HCT116 (cell line): ENCODE data around the gene FAN1. TPM values are rescaled to one million over a fixed set of nuclear protein-coding genes. Genes with fewer than 3 reads are reported as not detected.

Source experiments
- ATAC-seq: fragments of 200-7000 bp; cut with Tn5 transposase; 2 replicates; pipeline ENCODE4 v1.9.1; 2020; ENCODE audit warnings: mild to moderate bottlenecking, moderate library complexity
- BruUV-seq: library from RNA; stranded (reverse); fragments of 400-500 nt; replicated peaks from 2 replicates; lab custom pipeline; 2021; lab: Mats Ljungman, UMichigan
- CTCF ChIA-PET: fragments of 300-600 bp; sonication (Branson Sonifier 250); formaldehyde crosslinking; loops from one replicate; lab custom pipeline; 2021; ENCODE audit warnings: antibody characterized with exemption; lab: Charles Lee
- POLR2A ChIA-PET: fragments of 300-600, 350-600 bp; sonication (Branson Sonifier 250); formaldehyde crosslinking; loops from one replicate; lab custom pipeline; 2021; ENCODE audit warnings: antibody characterized with exemption; lab: Charles Lee
- RAD21 ChIA-PET, 2 experiments: fragments of 300-600 bp; sonication (Branson Sonifier 250); formaldehyde crosslinking; loops; one replicate each; lab custom pipeline; 2023; ENCODE audit warnings: low total read pairs in 2 of 2; ENCODE audit not compliant: uncharacterized antibody in 2 of 2, unreplicated experiment in 2 of 2, low non-redundant PET in 1 of 2; lab: Charles Lee
- DNase-seq: peaks from one replicate; pipeline ENCODE4 v3.0.0-alpha.2; 2010; ENCODE audit warnings: low read depth, low spot score
- H2AFZ ChIP-seq: fragments of 200-600 bp; shearing (Covaris generic), sonication (generic); 2 replicates; pipeline ENCODE4 v1.6.1; 2017; ENCODE audit warnings: low read depth, mixed run types, mixed read lengths, antibody characterized with exemption, low read length; ENCODE audit not compliant: poor library complexity, severe bottlenecking
- H3K27ac ChIP-seq: 2 replicates; pipeline ENCODE4 v1.5.1; 2012; ENCODE audit warnings: low read depth, low read length
- H3K27me3 ChIP-seq: fragments of 200-600 bp; sonication (generic); 2 replicates; pipeline ENCODE4 v1.6.1; 2016; ENCODE audit warnings: mixed run types, low read length, mixed read lengths; ENCODE audit not compliant: insufficient read depth
- H3K36me3 ChIP-seq, 2 experiments: fragments of 200-500 bp in 1 of 2; fragments of 200-600 bp in 1 of 2; sonication (Bioruptor generic) in 1 of 2; sonication (generic) in 1 of 2; 2 replicates each; pipeline versions ENCODE4 v1.5.1 to v1.6.1; 2014 to 2016; ENCODE audit warnings: low read length in 2 of 2, inconsistent platforms in 1 of 2, mixed read lengths in 1 of 2, mixed run types in 1 of 2; ENCODE audit not compliant: insufficient read depth in 2 of 2, control insufficient read depth in 1 of 2
- H3K4me1 ChIP-seq, 2 experiments: fragments of 200-600 bp in 1 of 2; sonication (generic) in 1 of 2; 2 replicates each; pipeline versions ENCODE4 v1.5.1 to v1.6.1; 2012 to 2017; ENCODE audit warnings: low read length in 2 of 2, inconsistent platforms in 1 of 2, mild to moderate bottlenecking in 1 of 2, mixed read lengths in 1 of 2, mixed run types in 1 of 2, moderate library complexity in 1 of 2; ENCODE audit not compliant: insufficient read depth in 2 of 2, control insufficient read depth in 1 of 2
- H3K4me2 ChIP-seq: fragments of 200-600 bp; sonication (generic); 2 replicates; pipeline ENCODE4 v1.6.1; 2017; ENCODE audit warnings: mixed run types, low read length, mixed read lengths
- H3K4me3 ChIP-seq, 2 experiments: fragments of 200-600 bp in 1 of 2; sonication (generic) in 1 of 2; replicated peaks in 1 of 2; 2 replicates each; pipeline ENCODE4 v1.5.1; 2011 to 2016; ENCODE audit warnings: low read length in 2 of 2, control low read depth in 1 of 2, low read depth in 1 of 2, mild to moderate bottlenecking in 1 of 2, mixed read lengths in 1 of 2, mixed run types in 1 of 2
- H3K79me2 ChIP-seq: fragments of 200-600 bp; sonication (generic); 2 replicates; pipeline ENCODE4 v1.6.1; 2017; ENCODE audit warnings: mild to moderate bottlenecking, mixed run types, low read length, moderate library complexity, mixed read lengths; ENCODE audit not compliant: insufficient read depth
- H3K9ac ChIP-seq: fragments of 200-600 bp; sonication (generic); 2 replicates; pipeline ENCODE4 v1.6.1; 2016; ENCODE audit warnings: low read length, mixed read lengths
- H3K9me2 ChIP-seq: fragments of 200-600 bp; sonication (generic), shearing (Covaris generic); 2 replicates; pipeline ENCODE4 v1.6.1; 2017; ENCODE audit warnings: mixed run types, mild to moderate bottlenecking, moderate library complexity; ENCODE audit not compliant: insufficient read depth
- H3K9me3 ChIP-seq, 2 experiments: fragments of 200-500 bp in 1 of 2; fragments of 200-600 bp in 1 of 2; sonication (Bioruptor generic) in 1 of 2; sonication (generic) in 1 of 2; 2 replicates each; pipeline ENCODE4 v1.6.1; 2014 to 2017; ENCODE audit warnings: low read length in 2 of 2, mixed read lengths in 2 of 2, inconsistent platforms in 1 of 2, low read depth in 1 of 2, mild to moderate bottlenecking in 1 of 2, mixed run types in 1 of 2, moderate library complexity in 1 of 2; ENCODE audit not compliant: control insufficient read depth in 1 of 2, insufficient read depth in 1 of 2
- H4K20me1 ChIP-seq: fragments of 200-600 bp; sonication (generic), shearing (Covaris generic); 2 replicates; pipeline ENCODE4 v1.6.1; 2017; ENCODE audit warnings: mixed run types, mild to moderate bottlenecking, moderate library complexity; ENCODE audit not compliant: insufficient read depth
- CBX3 ChIP-seq: IDR thresholded peaks from 2 replicates; pipeline ENCODE4 v1.6.1; 2012; ENCODE audit warnings: low read depth
- CEBPB ChIP-seq: IDR thresholded peaks from 2 replicates; pipeline ENCODE4 v1.6.1; 2012; ENCODE audit warnings: low read depth
- EGR1 ChIP-seq: IDR thresholded peaks from 2 replicates; pipeline ENCODE4 v1.6.1; 2012; ENCODE audit warnings: low read depth
- EZH2 ChIP-seq: fragments of 200-600 bp; sonication (generic); IDR thresholded peaks from 2 replicates; pipeline ENCODE4 v1.6.1; 2017; ENCODE audit warnings: antibody characterized with exemption, mixed run types
- EZH2phosphoT487 ChIP-seq: fragments of 200-600 bp; IDR thresholded peaks from 2 replicates; pipeline ENCODE4 v1.6.1; 2018; ENCODE audit warnings: antibody characterized with exemption, borderline replicate concordance
- FOSL1 ChIP-seq: IDR thresholded peaks from 2 replicates; pipeline ENCODE4 v1.6.1; 2012; ENCODE audit warnings: low read depth
- POLR2A ChIP-seq: IDR thresholded peaks from 2 replicates; pipeline ENCODE4 v1.7.0; 2011; ENCODE audit warnings: borderline replicate concordance; ENCODE audit not compliant: insufficient read depth, insufficient read length; ENCODE audit errors: extremely low read depth
- POLR2AphosphoS5 ChIP-seq: IDR thresholded peaks from 2 replicates; pipeline ENCODE4 v1.6.1; 2011; ENCODE audit warnings: mild to moderate bottlenecking, low read depth, low read length, moderate library complexity
- RAD21 ChIP-seq: IDR thresholded peaks from 2 replicates; pipeline ENCODE4 v1.6.1; 2012; ENCODE audit warnings: low read depth, mild to moderate bottlenecking
- SIN3A ChIP-seq: IDR thresholded peaks from 2 replicates; pipeline ENCODE4 v1.6.1; 2012; ENCODE audit warnings: low read depth
- SP1 ChIP-seq: IDR thresholded peaks from 2 replicates; pipeline ENCODE4 v1.6.1; 2012; ENCODE audit warnings: low read depth
- TCF7L2 ChIP-seq: IDR thresholded peaks from 2 replicates; pipeline ENCODE4 v1.7.0; 2011; ENCODE audit warnings: borderline replicate concordance, inconsistent platforms; ENCODE audit not compliant: insufficient read depth, insufficient read length; ENCODE audit errors: extremely low read depth
- YY1 ChIP-seq: IDR thresholded peaks from 2 replicates; pipeline ENCODE4 v1.6.1; 2011; ENCODE audit warnings: low read length, low read depth, moderate library complexity, mild to moderate bottlenecking; ENCODE audit not compliant: insufficient replicate concordance; ENCODE audit errors: extremely low read depth
- ZNF274 ChIP-seq: fragments of 200-500 bp; sonication (Bioruptor generic); IDR thresholded peaks from 2 replicates; pipeline ENCODE4 v1.6.1; 2014; ENCODE audit warnings: mild to moderate bottlenecking, low read depth, low read length, inconsistent platforms
- intact Hi-C: fragments of 100-400 bp; cut with micrococcal nuclease; formaldehyde crosslinking; loops from 2 replicates; pipeline ENCODE4 v1.10.0; 2022
- total RNA-seq: library from RNA; stranded (reverse); gene quantifications from one replicate; pipeline ENCODE4 v1.2.1, GENCODE V29; 2021; ENCODE audit not compliant: unreplicated experiment
- TF ChIP-seq, protein P1 (sequence below): IDR thresholded peaks from 2 replicates; pipeline ENCODE4 v1.6.1; 2012
- TF ChIP-seq, protein P2 (sequence below): IDR thresholded peaks from 2 replicates; pipeline ENCODE4 v1.6.1; 2012; ENCODE audit warnings: low read depth
- TF ChIP-seq, protein P3 (sequence below): IDR thresholded peaks from 2 replicates; pipeline ENCODE4 v1.6.1; 2012

The FAN1 gene
- total RNA-seq, 1 experiment from 2014 or later, result 17.4 TPM

- no TSS peak for BruUV-seq
Observed at GRCh38 chr15:30978328-30978727, 74.6 kb downstream of the FAN1 start.

More at GRCh38 chr15:30978328-30978727, 74.6 kb downstream of the FAN1 start:
- no peaks in the 10 kb centered on the region for H3K4me1 ChIP-seq
- H3K4me2 ChIP-seq, result no peak overlapping the region
- no peak overlapping the region for H3K27ac ChIP-seq
- no peaks in the 10 kb centered on the region for H3K9me3 ChIP-seq
- no peaks in the 10 kb centered on the region for H3K27me3 ChIP-seq
- H3K79me2 ChIP-seq, result no peaks in the 10 kb centered on the region; the same call in none of the 2 replicates
- peaks cover 0 to 2% of the 10 kb centered on the region in 2 experiments; a peak in 1 of 4 replicates for H3K36me3 ChIP-seq
- H3K9me2 ChIP-seq, result no peaks in the 10 kb centered on the region
- no peak for ATAC-seq
- TF ChIP-seq POLR2AphosphoS5 (no peak), FOSL1 (no peak), EZH2phosphoT487 (no peak), ZNF274 (no peak), YY1 (no peak), POLR2A (no peak), SIN3A (no peak), EZH2 (no peak), TCF7L2 (no peak), RAD21 (no peak), SP1 (no peak), CBX3 (no peak), CEBPB (no peak), EGR1 (no peak)
- TF ChIP-seq, protein P1, sequence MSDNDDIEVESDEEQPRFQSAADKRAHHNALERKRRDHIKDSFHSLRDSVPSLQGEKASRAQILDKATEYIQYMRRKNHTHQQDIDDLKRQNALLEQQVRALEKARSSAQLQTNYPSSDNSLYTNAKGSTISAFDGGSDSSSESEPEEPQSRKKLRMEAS, result no peak
- TF ChIP-seq, protein P2, sequence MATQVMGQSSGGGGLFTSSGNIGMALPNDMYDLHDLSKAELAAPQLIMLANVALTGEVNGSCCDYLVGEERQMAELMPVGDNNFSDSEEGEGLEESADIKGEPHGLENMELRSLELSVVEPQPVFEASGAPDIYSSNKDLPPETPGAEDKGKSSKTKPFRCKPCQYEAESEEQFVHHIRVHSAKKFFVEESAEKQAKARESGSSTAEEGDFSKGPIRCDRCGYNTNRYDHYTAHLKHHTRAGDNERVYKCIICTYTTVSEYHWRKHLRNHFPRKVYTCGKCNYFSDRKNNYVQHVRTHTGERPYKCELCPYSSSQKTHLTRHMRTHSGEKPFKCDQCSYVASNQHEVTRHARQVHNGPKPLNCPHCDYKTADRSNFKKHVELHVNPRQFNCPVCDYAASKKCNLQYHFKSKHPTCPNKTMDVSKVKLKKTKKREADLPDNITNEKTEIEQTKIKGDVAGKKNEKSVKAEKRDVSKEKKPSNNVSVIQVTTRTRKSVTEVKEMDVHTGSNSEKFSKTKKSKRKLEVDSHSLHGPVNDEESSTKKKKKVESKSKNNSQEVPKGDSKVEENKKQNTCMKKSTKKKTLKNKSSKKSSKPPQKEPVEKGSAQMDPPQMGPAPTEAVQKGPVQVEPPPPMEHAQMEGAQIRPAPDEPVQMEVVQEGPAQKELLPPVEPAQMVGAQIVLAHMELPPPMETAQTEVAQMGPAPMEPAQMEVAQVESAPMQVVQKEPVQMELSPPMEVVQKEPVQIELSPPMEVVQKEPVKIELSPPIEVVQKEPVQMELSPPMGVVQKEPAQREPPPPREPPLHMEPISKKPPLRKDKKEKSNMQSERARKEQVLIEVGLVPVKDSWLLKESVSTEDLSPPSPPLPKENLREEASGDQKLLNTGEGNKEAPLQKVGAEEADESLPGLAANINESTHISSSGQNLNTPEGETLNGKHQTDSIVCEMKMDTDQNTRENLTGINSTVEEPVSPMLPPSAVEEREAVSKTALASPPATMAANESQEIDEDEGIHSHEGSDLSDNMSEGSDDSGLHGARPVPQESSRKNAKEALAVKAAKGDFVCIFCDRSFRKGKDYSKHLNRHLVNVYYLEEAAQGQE, result no peak
- TF ChIP-seq, protein P3, sequence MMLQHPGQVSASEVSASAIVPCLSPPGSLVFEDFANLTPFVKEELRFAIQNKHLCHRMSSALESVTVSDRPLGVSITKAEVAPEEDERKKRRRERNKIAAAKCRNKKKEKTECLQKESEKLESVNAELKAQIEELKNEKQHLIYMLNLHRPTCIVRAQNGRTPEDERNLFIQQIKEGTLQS, result no peak
- DNase-seq, result no peak
- RAD21 ChIA-PET, result no interaction called here
- H3K4me3 ChIP-seq, result no peak overlapping the region
- POLR2A ChIA-PET, result no interaction called here
- CTCF ChIA-PET, result no interaction called here
- H4K20me1 ChIP-seq, result no peaks in the 10 kb centered on the region
- intact Hi-C loops, result no loop called here
- H3K9ac ChIP-seq, result no peak overlapping the region
- H2AFZ ChIP-seq, result no peak overlapping the region
